Inflammatory macrophage treated with lipopolysaccharide for 1 hour (primary cell): ENCODE data around the gene MTHFS.
A peak's percentile ranks its signal among the peaks of the same experiment; 100 is the strongest.

Experiments
- DNase-seq, 2 donors: peaks; one replicate each; pipeline ENCODE4 v3.0.0-alpha.2; 2020 to 2022

MTHFS gene

DNA sequence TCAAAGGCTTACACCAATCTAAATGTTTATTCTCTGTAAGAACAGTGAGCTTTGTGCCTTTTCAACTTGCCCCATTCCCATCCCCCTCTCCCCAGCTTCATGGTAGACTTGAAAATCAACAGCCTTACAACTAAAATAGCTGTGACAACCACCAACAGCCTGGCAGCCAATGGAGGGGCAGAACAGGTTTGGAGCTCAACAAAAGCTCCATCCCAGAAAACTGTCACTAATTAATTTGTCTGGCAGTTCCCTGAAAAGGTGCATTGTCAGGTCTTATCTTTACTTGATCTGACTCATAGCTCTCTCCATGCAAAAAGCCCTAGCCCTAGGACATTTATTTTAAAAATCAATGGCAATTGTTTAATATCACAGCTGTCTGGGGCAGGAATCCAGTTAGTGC, 22.6 kb downstream of the MTHFS start:
- no peak for DNase-seq

GRCh38 chr15:79872358-79873017, 24.3 kb downstream of the MTHFS start:
- DNase-seq: peak; percentile 62 to 68

DNA sequence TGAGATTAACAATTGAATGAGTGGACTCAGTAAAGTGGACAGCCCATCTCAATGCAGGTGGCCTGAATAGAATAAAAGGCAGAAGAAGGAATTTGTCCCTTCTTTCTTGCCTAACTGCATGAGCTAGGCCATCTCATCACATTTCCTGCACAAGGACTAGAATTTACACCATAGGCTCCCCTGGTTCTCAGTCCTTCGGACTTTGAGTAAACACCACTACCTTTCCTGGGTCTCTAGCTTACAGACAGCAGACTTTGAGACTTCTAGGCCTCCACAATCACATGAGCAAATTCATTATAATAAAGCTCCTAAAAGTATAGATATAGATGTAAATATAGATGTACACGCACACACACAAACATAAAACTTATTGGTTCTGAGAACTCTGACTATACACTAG, 28.3 kb downstream of the MTHFS start:
- no peak for DNase-seq

- no peak for DNase-seq
Measured at GRCh38 chr15:79863886-79864285, 32.9 kb downstream of the MTHFS start.

DNA sequence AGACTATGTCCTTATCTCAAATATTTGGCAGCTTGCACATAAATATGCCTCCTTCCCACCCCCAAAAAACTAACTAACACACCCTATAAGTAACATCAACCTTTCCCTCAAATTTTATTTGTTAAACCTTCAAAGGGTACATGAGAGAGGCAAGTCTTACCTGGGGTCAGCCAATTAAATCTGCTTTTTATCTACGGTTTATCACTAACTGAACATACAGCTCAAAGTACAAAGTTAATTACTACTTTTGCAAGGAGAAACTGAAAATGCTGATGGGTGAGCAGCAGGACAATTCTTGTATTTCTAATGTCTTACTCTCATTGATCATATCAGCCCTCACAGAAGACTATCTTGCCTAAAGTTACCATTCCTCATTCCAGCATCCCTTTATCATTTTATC, 34.6 kb downstream of the MTHFS start:
- DNase-seq: no peak

DNA sequence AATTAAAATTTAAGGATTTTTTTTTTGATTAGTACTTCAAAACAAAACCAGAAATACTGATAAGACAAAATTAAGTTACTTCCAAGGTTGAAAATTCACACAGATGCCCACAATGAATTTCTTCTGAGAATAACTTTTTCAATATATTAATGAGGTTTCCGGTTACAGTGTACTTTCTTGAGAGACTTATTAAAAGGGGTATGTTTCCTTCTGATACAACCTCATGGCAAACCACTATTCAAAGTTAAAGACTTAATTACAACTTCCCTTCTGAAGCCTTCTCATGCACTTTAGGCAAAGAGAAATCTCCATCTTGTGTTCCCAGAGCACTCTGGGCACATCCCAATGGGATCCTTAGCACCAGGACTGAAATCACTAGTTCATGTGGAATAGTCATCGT, 36.2 kb downstream of the MTHFS start:
- no peak for DNase-seq

- peak in 1 of 2 donors; percentile 7 for DNase-seq
Measured at GRCh38 chr15:79858469-79858868, 38.3 kb downstream of the MTHFS start.

DNA sequence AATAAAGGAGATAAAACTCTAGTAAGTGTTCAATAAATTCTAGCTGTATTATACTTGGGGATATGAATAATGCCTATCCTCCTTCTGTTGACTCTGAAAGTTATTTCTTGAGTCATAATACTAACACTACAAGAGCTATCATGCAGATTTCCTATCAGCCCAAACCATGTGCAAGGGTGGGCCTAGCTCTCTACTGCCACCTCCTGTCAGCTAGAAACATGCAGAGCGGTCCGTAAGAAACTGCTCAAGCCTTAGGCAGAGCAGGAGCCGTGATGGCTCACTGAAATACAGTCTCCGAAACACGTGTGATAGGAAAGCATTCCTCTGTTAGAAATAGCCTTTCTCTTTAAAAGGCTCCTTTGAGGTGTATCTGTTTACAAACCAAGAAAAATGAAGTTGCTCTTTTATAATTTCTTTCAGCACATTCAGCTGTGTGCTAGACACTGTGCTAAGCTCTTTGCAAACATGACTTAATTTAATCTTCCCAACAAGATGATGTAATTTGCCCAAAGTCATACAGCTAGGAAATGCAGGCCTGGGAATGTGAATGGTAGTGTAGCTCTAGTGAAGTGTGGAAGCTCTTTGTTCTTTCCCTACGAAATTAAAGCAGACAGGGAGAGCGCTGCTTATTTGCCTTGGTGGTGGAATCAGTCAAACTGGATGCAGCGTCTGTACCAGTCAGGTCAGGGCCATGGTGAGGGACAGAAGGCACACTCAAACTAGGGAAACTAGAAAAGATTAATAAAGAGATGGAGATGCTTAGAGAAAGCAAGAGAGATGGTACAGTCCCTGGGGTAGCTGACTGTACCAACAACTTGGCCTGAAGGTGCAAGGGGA, 43.1 kb downstream of the MTHFS start:
- peak; percentile 44 to 78 for DNase-seq

- DNase-seq: peak; percentile 14 to 45
Measured at GRCh38 chr15:79849789-79850188, 47.0 kb downstream of the MTHFS start.

- DNase-seq: no peak
Measured at GRCh38 chr15:79846539-79846938, 50.3 kb downstream of the MTHFS start.

GRCh38 chr15:79844221-79844620, 52.6 kb downstream of the MTHFS start:
- DNase-seq: peak; percentile 13 to 46

- DNase-seq: peak in 1 of 2 donors; percentile 21
Measured at GRCh38 chr15:79837846-79838245, 59.0 kb downstream of the MTHFS start.

- DNase-seq: peak in 1 of 2 donors; percentile 18
Measured at GRCh38 chr15:79834495-79834894, 62.3 kb downstream of the MTHFS start.

DNA sequence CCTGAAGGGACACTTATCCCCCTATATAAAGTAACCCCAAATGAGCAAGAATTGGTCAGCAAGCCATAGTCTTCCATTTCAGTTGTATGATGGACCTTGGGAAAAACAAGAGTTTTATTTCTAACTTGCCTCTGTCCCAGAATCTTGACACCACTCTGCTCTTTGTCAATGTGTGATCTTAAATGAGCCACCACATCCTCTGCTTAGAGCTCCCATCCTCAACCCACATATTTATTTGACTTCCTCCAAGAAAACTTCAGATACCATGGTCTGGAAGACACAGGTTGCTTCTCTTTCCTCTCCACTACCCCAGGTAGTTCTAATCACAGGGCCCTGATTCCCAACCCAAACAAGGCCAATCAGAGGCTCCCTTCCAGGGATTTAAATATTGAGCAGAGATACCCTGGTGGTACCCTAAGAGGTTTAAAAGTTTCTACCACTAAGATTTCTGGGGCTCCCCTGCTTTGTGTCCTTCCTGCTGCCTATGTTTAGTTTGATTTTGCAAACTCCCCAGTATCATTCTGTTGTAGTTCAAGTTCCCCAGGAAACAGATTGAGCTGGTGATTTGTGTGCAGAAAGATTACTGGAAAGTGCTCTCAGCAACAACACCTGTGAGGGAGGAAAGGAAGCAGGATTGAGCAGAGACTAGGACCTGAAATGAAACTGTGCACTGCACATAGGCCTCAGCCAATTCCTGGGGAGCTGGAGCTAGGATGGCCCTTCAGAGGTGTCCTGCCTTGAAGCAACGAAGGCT, 64.3 kb downstream of the MTHFS start:
- no peak for DNase-seq

DNA sequence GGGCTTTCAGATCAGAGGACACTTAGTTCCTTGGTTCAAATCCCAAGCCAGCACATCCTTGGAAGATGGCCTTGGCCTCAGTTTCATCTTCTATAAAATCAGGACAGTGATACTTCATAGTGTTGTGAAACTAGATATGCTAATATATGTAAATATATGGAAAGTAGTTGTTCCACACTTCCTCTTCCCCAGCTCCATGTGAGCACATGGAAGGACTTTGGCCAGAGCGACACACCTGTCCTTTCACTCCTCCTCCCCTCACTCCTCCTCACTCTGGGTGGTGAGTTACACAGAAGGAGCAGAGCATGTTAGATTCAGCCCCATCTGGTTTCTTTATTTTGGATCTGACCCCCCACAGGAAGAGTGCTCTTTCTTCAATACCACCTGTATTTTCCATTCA, 65.2 kb downstream of the MTHFS start:
- no peak for DNase-seq

GRCh38 chr15:79829950-79830349, 66.9 kb downstream of the MTHFS start:
- no peak for DNase-seq

- no peak for DNase-seq
Measured at GRCh38 chr15:79828447-79828846, 68.4 kb downstream of the MTHFS start.

DNA sequence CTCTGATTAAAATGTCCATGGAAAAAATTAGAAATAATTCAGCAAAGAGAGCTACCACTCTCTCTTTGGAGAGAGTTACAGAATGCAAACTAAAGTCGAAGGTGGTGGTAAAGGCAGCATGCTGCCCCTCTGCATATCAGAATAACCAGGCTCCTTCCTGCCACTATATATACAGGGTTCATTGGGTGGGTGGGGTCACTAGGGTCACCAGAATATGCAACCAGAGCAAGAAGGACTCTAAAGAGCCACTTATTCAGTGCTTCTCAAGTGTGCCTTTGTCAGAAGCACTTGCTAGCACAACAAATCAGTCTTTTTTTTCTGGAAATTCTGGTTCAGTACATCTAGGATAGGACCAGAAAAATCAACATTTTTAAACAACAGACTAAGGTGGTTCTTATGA, 70.0 kb downstream of the MTHFS start:
- DNase-seq: no peak

DNA sequence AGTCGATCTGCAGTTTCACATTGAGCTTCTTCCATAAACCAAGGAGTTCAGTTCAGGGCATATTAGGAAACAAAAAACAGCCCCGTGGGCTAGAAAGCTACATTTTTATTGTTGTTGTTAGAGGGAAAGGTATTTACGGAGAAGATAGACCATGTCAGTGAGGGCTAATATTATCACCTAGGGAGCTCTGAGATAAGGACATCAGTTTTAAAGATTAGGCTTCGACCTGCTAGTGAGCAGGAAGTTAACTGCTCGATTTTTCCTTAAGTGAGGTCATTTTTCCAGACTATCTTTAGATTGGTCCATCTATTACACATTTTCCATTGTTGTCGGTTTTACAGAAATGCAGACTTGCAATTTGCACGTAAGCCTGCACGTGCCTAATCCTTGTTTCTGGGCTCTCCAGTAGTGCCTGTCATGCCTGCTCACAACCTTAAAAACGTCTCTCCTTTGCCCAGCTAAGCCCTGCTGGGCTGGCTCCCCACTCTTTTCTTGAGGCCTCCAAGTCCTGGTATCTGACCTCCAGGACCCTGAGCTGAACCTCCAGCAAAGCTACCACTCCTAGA, 72.6 kb downstream of the MTHFS start:
- DNase-seq: no peak

- DNase-seq: no peak
Measured at GRCh38 chr15:79820820-79821219, 76.0 kb downstream of the MTHFS start.

GRCh38 chr15:79820176-79820575, 76.6 kb downstream of the MTHFS start:
- no peak for DNase-seq

GRCh38 chr15:79816571-79816970, 80.2 kb downstream of the MTHFS start:
- DNase-seq: no peak

DNA sequence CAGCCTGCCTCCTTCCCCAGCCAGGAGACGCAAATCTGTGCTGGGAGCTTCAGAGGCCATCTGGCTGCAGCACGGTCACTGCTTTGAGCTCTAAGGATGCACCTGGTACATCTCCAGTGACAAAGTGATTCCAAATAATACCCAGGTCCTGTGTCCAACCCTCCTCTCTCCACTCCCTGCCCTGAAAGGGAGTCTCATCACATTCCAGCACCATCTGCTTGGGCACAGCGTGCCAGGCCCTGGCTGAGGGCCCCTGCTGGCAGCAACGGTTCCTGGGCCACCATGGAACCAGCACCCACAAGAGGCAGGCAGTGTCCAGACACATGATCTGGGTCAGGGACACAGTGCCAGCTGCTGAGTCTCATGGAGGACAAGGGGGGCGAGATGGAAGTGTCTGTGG, 81.3 kb downstream of the MTHFS start:
- DNase-seq: no peak
